NOMO-1 (cell line): ENCODE data around the gene EDARADD.

Source experiments
- DNase-seq, 2 experiments: peaks; one replicate each; lab custom pipeline; 2025; ENCODE audit not compliant: unreplicated experiment in 2 of 2; lab: John Stamatoyannopoulos, UW

Gene EDARADD

GRCh38 chr1:236509647-236510401, 115.7 kb downstream of the EDARADD start:
- no peak for DNase-seq

GRCh38 chr1:236511735-236512418, 117.8 kb downstream of the EDARADD start:
- no peak for DNase-seq

- DNase-seq, result no peak
Observed at GRCh38 chr1:236514703-236515442, 120.8 kb downstream of the EDARADD start.

GRCh38 chr1:236515443-236515958, 121.4 kb downstream of the EDARADD start:
- no peak for DNase-seq

GRCh38 chr1:236516929-236517704, 123.0 kb downstream of the EDARADD start:
- no peak for DNase-seq

DNA sequence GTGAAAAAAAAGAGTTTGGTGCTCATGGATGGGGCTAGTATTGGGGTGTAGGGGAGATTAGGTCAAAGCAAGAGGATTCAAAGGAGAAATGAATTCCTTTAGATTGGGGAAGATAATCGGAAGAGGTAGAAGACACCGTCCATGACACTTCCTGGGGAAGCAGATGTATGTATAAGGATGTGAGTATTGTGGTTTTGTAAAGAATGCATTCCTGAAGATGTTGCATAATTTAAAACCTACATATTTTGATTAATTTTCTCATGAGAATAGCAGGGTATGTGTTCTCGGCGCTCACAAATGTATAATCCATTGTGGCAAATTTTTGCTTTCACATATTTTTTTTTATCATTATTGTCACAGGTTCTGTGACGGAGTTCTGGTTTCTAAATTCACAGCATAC, 124.2 kb downstream of the EDARADD start:
- DNase-seq, result peak in 1 of 2 experiments; percentile 51

GRCh38 chr1:236520445-236521005, 126.4 kb downstream of the EDARADD start:
- no peak for DNase-seq

- DNase-seq, result no peak
Observed at GRCh38 chr1:236522937-236523703, 129.0 kb downstream of the EDARADD start.

DNA sequence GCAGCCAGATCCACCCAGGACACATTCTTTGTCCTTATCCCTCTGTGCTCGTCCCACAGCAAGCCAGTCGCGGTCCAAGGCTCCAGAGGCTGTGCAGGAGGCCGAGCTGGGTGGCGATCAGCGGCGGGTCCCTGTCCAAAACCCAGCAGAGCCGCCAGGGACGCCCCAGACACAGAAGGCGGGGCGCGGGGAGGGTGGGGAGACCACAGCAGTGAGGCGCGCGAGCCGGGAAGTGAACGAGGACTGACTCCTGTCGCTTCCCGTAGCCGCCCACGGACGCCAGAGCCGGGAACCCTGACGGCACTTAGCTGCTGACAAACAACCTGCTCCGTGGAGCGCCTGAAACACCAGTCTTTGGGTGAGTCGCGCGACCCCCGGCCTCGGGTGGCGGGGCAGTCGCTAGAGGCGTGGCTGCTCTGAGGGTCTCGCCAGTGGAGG, 129.6 kb downstream of the EDARADD start, which contains the start of gene LGALS8:
LGALS8 (plus strand) TSS at position 279 of the 438 bp plus-strand sequence. CDS start 2,089 bp downstream, outside the sequence.
- DNase-seq, result peak; percentile 68 to 77

GRCh38 chr1:236524142-236524894, 130.2 kb downstream of the EDARADD start:
- DNase-seq, result peak; percentile 54 to 85

DNA sequence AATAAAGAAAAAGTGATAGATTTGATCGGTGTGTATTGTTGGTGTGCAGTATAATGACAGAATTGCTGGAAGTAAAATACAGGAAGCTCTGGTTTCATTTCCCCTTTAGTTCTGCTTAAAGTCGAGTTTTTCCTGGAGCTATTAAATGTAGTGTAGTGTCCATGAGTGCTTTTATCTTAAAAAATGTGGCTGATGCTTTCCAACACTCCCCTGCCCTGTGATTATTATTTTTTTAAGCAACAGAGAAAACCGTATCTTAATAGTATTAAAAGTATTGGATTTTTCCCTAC, 130.8 kb downstream of the EDARADD start:
- peak in 1 of 2 experiments; percentile 85 for DNase-seq

GRCh38 chr1:236526079-236526478, 132.0 kb downstream of the EDARADD start:
- DNase-seq, result no peak

- DNase-seq, result no peak
Observed at GRCh38 chr1:236530286-236530685, 136.2 kb downstream of the EDARADD start.

DNA sequence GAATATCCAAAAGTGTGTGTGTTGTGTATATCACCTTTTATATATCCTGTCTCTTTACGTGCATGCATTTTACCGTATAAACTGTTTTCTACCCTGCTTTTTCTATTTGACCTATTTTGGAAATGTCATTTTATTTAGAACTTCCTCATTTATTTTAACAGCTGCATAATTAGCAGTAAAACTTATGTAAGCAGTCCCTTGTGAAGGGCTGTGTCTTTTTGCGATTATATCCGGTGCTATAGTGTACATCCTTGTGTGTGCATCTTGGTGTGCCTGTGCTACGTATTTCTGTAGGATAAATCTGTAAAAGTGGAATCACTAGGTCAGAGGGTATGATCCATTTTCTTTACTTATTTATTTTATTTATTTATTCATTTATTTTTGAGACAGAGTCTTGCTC, 136.9 kb downstream of the EDARADD start:
- peak in 1 of 2 experiments; percentile 34 for DNase-seq

DNA sequence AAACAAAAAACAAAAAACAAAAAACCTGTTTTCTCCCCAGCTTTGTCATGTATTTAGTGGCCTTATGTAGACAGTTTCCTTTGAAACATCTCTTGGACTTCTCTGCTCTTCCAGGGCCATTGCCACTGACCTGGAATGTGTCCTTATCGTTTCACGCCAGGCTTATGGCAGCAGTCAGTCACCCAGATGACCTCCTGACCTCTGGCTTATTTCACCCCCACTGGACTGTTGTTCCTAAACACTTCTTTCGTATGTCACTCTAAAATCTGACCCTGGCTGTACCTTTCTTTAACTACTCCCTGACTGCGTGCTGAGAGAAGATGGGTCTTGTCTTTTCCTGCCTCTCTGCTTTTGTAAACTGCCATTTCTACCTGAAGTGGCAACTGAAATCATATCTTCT, 138.8 kb downstream of the EDARADD start:
- DNase-seq, result no peak

- DNase-seq, result no peak
Observed at GRCh38 chr1:236534151-236534651, 140.1 kb downstream of the EDARADD start.
